Limb (tissue), 2 donors: Measurements from ENCODE around the gene HOXA4.
A peak's percentile ranks its signal among the peaks of the same experiment; 100 is the strongest.

ENCODE experiments used
- DNase-seq, 2 donors: peaks; one replicate each; pipeline ENCODE4 v3.0.0-alpha.2; 2016; ENCODE audit errors: extremely low spot score in 2 of 2

Gene HOXA4

GRCh38 chr7:27158436-27159265 is 28.1 kb upstream of the HOXA4 start:
- peak in 1 of 2 donors; percentile 65 for DNase-seq

GRCh38 chr7:27157702-27158431 is 27.3 kb upstream of the HOXA4 start:
- DNase-seq, result peak in 1 of 2 donors; percentile 59

- DNase-seq, result no peak
Observed at GRCh38 chr7:27156916-27157701, 26.6 kb upstream of the HOXA4 start.

GRCh38 chr7:27156508-27156898 is 25.9 kb upstream of the HOXA4 start, which contains the start of gene HOXA7:
Gene HOXA7 (minus strand): TSS chr7:27156675. CDS start chr7:27156545, 130 bp downstream.
- DNase-seq, result peak; percentile 86 to 92

GRCh38 chr7:27155816-27156507 is 25.4 kb upstream of the HOXA4 start:
- DNase-seq, result no peak

- peak in 1 of 2 donors; percentile 65 for DNase-seq
Observed at GRCh38 chr7:27154901-27155815, 24.6 kb upstream of the HOXA4 start.

GRCh38 chr7:27154369-27154768 is 23.8 kb upstream of the HOXA4 start:
- DNase-seq, result peak in 1 of 2 donors; percentile 40

- DNase-seq, result peak in 1 of 2 donors; percentile 37
Observed at GRCh38 chr7:27153526-27153925, 23.0 kb upstream of the HOXA4 start.

GRCh38 chr7:27152816-27153442 is 22.4 kb upstream of the HOXA4 start:
- DNase-seq, result no peak

GRCh38 chr7:27151931-27152815 is 21.6 kb upstream of the HOXA4 start, which contains the start of gene HOXA3:
Gene HOXA3 (minus strand): TSS chr7:27152583. CDS start chr7:27110640, 41,943 bp downstream.
- peak; percentile 84 to 88 for DNase-seq

GRCh38 chr7:27151341-27151930 is 20.9 kb upstream of the HOXA4 start:
- peak in 1 of 2 donors; percentile 71 for DNase-seq

GRCh38 chr7:27150568-27151340 is 20.2 kb upstream of the HOXA4 start:
- DNase-seq, result peak; percentile 84 to 92

- DNase-seq, result no peak
Observed at GRCh38 chr7:27149842-27150567, 19.4 kb upstream of the HOXA4 start.

- peak in 1 of 2 donors; percentile 55 for DNase-seq
Observed at GRCh38 chr7:27148756-27149641, 18.4 kb upstream of the HOXA4 start.

- DNase-seq, result peak in 1 of 2 donors; percentile 53
Observed at GRCh38 chr7:27148031-27148755, 17.6 kb upstream of the HOXA4 start.
